ENCODE data around the gene TRPM3. TPM values are rescaled to one million over a fixed set of nuclear protein-coding genes. Genes with fewer than 3 reads are reported as not detected.

TRPM3 gene
- total and polyA plus RNA-seq, 2 of the 13 experiments (the other 11 are each of a cell fraction or from before 2014, with no cell fraction given) = not detected

DNA sequence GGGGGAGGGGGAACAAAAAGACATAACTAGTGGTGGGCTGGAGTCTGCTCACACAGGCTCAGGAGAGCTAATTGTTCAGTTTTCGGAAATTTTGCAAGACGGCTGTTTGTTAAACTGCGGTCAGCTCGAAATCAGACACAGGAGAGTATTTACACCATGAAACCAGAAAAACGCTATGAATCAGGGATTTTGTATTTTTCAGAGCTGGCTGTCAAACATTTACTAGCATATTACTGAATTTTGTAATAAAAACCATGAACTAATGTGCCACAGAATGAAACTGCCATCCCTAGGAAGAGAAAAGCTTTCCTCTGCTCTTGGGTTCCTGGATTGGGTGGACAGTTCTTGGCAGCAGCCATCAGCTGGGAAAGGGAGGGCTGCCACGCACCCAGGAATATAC, 45.3 kb downstream of the TRPM3 start (continued):
- TF ChIP-seq RERE (CRISPR knock-in tag; IDR thresholded peaks at IDR 0.05; ENCODE audit: low read depth) (no peak), HDAC1 (CRISPR knock-in tag; IDR thresholded peaks at IDR 0.05) (no peak), HNRNPUL1 (IDR thresholded peaks at IDR 0.05; ENCODE audit: low read depth, low read length) (no peak), ZNF331 (CRISPR knock-in tag; IDR thresholded peaks at IDR 0.05) (no peak), ZNF138 (CRISPR knock-in tag; IDR thresholded peaks at IDR 0.05; ENCODE audit: low read depth) (no peak), ZC3H13 (CRISPR knock-in tag; IDR thresholded peaks at IDR 0.05) (no peak), NCOR1 (IDR thresholded peaks at IDR 0.05; ENCODE audit: borderline replicate concordance, low read length) (no peak), PHF20 (CRISPR knock-in tag; IDR thresholded peaks at IDR 0.05) (no peak), EEA1 (CRISPR knock-in tag; IDR thresholded peaks at IDR 0.05; ENCODE audit: borderline replicate concordance) (no peak), SP5 (CRISPR knock-in tag; IDR thresholded peaks at IDR 0.05; ENCODE audit: borderline replicate concordance, low read depth) (no peak), ZNF24 (IDR thresholded peaks at IDR 0.05) (no peak), WIZ (CRISPR knock-in tag; IDR thresholded peaks at IDR 0.05) (no peak)
- TF ChIP-seq, protein P1, sequence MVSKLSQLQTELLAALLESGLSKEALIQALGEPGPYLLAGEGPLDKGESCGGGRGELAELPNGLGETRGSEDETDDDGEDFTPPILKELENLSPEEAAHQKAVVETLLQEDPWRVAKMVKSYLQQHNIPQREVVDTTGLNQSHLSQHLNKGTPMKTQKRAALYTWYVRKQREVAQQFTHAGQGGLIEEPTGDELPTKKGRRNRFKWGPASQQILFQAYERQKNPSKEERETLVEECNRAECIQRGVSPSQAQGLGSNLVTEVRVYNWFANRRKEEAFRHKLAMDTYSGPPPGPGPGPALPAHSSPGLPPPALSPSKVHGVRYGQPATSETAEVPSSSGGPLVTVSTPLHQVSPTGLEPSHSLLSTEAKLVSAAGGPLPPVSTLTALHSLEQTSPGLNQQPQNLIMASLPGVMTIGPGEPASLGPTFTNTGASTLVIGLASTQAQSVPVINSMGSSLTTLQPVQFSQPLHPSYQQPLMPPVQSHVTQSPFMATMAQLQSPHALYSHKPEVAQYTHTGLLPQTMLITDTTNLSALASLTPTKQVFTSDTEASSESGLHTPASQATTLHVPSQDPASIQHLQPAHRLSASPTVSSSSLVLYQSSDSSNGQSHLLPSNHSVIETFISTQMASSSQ (IDR thresholded peaks at IDR 0.05; ENCODE audit: low read depth) = no peak
- TF ChIP-seq, protein P1 (CRISPR knock-in tag; IDR thresholded peaks at IDR 0.05; ENCODE audit: borderline replicate concordance) = no peak
- TF ChIP-seq, protein P2, sequence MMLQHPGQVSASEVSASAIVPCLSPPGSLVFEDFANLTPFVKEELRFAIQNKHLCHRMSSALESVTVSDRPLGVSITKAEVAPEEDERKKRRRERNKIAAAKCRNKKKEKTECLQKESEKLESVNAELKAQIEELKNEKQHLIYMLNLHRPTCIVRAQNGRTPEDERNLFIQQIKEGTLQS (CRISPR knock-in tag; IDR thresholded peaks at IDR 0.05) = no peak

All from HepG2 (cell line).